Prostate gland (tissue), 2 donors: Measurements from ENCODE around the gene RNF113A. TPM values are rescaled to one million over a fixed set of nuclear protein-coding genes. Genes with fewer than 3 reads are reported as not detected.

Experiments used
- DNase-seq: peaks from one replicate; pipeline ENCODE4 v3.0.0-alpha.2; 2019; ENCODE audit warnings: low spot score
- H3K27ac ChIP-seq, 2 donors: fragments of 200-600 bp; sonication (generic); 2 replicates each; pipeline ENCODE4 v1.5.1; 2017 to 2019
- H3K27me3 ChIP-seq: fragments of 200-600 bp; sonication (generic); replicated peaks from 2 replicates; pipeline ENCODE4 v1.5.1; 2019; ENCODE audit not compliant: insufficient read depth
- H3K36me3 ChIP-seq, 2 donors: fragments of 200-600 bp; sonication (generic); 1 replicate in 1 of 2; 2 replicates in 1 of 2; pipeline versions ENCODE4 v1.5.1 to v1.8.1; 2017 to 2019
- H3K4me1 ChIP-seq: fragments of 200-600 bp; sonication (generic); replicated peaks from 2 replicates; pipeline ENCODE4 v1.5.1; 2019
- H3K4me3 ChIP-seq, 2 donors: fragments of 200-600 bp; sonication (generic); 2 replicates each; pipeline ENCODE4 v1.5.1; 2017 to 2019
- H3K9me3 ChIP-seq: fragments of 200-600 bp; sonication (generic); 2 replicates; pipeline ENCODE4 v1.5.1; 2017
- POLR2A ChIP-seq: fragments of 450-650 bp; IDR thresholded peaks from one replicate; pipeline ENCODE4 v1.6.1; 2016; ENCODE audit warnings: antibody characterized with exemption, mild to moderate bottlenecking
- POLR2AphosphoS5 ChIP-seq: sonication (generic); formaldehyde crosslinking; IDR thresholded peaks from one replicate; pipeline ENCODE4 v1.6.1; 2017; ENCODE audit warnings: antibody characterized with exemption
- WGBS: methylation state at CpG from one replicate; pipeline ENCODE4 v1.1.5; 2018; 5-methylcytosine and 5-hydroxymethylcytosine counted together
- intact Hi-C: fragments of 100-400 bp; cut with DNase I; formaldehyde crosslinking; loops from one replicate; pipeline ENCODE4 v1.14.2; 2022
- total RNA-seq, 2 donors: library from RNA; depleted of rRNA; stranded (reverse); fragments of >200 nt; gene quantifications; one replicate each; pipeline ENCODE4 v1.1.0, GENCODE V29; 2016
- TF ChIP-seq, protein P1 (sequence below), 4 experiments: fragments of 200-600 bp in 2 of 4; fragments of 450-650 bp in 2 of 4; sonication (generic) in 2 of 4; IDR thresholded peaks; 1 replicate in 3 of 4; 2 replicates in 1 of 4; pipeline ENCODE4 v1.5.1; 2016 to 2019; ENCODE audit warnings: antibody characterized with exemption in 4 of 4, mild to moderate bottlenecking in 2 of 4, moderate library complexity in 2 of 4

RNF113A gene
- 10 to 100 TPM; 10.5 to 13.2 TPM for total RNA-seq

DNA sequence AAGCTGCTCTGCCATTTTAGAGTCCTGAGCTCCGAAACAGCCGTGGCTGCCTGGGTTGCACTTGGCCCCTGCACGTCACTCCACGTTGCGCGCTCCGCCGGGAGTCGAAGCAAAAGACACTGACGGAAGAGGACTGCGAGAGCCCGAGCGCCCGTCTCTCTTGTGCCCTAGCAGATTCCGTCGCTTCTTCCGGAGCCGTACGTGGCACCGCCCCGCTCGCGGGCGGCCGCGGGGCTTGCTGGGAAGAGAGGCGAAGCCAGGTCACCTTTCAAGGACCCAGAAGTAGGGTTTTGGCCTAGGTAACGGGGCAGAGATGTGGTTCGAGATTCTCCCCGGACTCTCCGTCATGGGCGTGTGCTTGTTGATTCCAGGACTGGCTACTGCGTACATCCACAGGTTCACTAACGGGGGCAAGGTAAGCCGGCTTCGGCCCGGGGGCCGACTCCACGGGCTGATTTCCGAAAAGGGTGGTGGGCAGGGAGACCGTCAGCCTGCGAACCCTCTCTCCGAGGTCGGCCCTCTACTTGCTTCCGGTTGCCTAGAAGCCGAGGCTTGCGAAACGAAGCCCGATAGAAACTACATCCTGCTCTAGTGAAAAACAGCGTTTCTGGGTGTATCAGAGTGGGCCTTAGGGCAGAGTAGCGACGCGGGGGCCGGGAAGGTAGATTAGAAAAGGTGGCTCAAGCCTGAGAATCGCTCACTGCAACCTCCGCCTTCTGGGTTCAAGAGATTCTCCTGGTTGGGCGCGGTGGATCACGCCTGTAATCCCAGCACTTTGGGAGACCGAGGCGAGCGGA lies at the start of gene RNF113A, which contains the start of gene NDUFA1:
RNF113A (minus strand) TSS at position 135 of the 797 bp plus-strand sequence; CDS start at position 15, 120 bp downstream.
NDUFA1 (plus strand) TSS at position 234 of the 797 bp plus-strand sequence; CDS start at position 314, 80 bp downstream.
- intact Hi-C loops = loop anchor here (5.0 to 10.0 kb wide), 2 partner anchors 79 to 267 kb away; partner anchors contain the start of genes NKRF and RPL39
- DNase-seq = peak; percentile 77
- no peaks in the 10 kb centered on the region for H3K27me3 ChIP-seq
- no peaks in the 10 kb centered on the region for H3K36me3 ChIP-seq
- TF ChIP-seq POLR2A (peak; percentile 53), POLR2AphosphoS5 (peak; percentile 88)
- TF ChIP-seq, protein P1, sequence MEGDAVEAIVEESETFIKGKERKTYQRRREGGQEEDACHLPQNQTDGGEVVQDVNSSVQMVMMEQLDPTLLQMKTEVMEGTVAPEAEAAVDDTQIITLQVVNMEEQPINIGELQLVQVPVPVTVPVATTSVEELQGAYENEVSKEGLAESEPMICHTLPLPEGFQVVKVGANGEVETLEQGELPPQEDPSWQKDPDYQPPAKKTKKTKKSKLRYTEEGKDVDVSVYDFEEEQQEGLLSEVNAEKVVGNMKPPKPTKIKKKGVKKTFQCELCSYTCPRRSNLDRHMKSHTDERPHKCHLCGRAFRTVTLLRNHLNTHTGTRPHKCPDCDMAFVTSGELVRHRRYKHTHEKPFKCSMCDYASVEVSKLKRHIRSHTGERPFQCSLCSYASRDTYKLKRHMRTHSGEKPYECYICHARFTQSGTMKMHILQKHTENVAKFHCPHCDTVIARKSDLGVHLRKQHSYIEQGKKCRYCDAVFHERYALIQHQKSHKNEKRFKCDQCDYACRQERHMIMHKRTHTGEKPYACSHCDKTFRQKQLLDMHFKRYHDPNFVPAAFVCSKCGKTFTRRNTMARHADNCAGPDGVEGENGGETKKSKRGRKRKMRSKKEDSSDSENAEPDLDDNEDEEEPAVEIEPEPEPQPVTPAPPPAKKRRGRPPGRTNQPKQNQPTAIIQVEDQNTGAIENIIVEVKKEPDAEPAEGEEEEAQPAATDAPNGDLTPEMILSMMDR (IDR thresholded peaks at IDR 0.05) = no peak
- H3K4me3 ChIP-seq = peak within 1 kb of the TSS; percentile 50 to 54
- peak within 1 kb of the TSS; percentile 83 to 89 for H3K27ac ChIP-seq
- H3K9me3 ChIP-seq = no peaks in the 10 kb centered on the region
- no peaks in the 10 kb centered on the region for H3K4me1 ChIP-seq
- WGBS = 1% methylated on average over 25 of the region's 62 CpGs

DNA sequence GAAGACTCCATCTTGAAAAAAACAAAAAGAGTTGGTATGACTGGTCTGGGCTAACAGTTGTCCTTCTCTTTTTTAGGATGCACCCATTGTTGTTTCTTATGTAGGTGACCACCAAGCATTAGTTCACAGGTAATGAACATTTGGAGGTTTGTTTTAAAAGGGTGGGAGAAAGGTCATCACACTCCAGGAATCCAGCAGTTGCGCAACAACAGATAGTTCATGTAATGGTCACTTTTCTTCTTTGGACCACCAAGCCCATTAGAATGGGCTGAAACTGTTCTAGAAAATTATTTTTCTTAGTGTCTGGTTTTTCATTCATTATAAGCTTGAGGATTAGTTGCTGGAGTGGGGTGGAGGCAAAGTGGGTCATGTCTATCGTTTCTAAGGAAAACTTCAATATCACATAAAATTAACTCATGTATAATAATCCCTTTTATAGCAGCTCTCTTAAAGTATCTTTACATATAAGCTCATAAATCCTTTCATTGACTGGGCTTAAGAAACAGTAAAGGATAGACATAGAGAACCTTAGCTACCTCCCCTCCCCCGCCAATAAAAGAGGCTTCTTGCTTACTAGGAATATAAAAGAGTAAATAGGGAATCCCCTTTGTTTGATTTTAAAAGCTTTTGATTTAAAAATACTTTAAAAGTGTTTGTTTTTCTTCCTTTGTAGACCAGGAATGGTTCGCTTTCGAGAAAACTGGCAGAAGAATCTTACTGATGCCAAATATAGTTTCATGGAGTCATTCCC lies 48.5 kb upstream of the RNF113A start:
- no peaks in the 10 kb centered on the region for H3K36me3 ChIP-seq
- DNase-seq = no peak
- no peak overlapping the region for H3K4me3 ChIP-seq
- no peak for TF ChIP-seq POLR2A
- TF ChIP-seq, protein P1 (IDR thresholded peaks at IDR 0.05) = no peak
- no peak for TF ChIP-seq POLR2AphosphoS5
- no peak overlapping the region for H3K27ac ChIP-seq
- H3K4me1 ChIP-seq = no peaks in the 10 kb centered on the region
- intact Hi-C loops = no loop called here
- H3K27me3 ChIP-seq = no peaks in the 10 kb centered on the region
- H3K9me3 ChIP-seq = no peaks in the 10 kb centered on the region
- 55% methylated on average over 5 of the region's 5 CpGs for WGBS

DNA sequence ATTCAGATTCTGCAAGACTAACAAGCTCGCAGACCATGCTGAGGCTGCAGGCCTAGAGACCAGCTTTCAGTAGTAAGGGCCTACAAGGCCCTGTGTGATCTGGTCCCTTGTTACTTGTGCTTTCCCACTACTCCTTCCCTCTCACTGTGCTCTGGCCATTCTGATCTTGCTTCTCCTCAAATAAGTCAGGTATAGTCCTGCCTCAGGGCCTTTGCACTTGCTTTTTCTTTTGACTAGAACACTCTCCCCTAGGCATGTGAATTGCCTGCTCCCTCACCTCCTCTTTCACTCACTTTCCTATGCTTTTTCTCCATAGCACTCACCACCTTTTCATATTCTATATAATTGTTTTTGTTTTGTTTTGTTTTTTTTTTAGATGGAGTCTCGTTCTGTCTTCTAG lies 46.3 kb upstream of the RNF113A start:
- H3K36me3 ChIP-seq = no peaks in the 10 kb centered on the region
- no peak for DNase-seq
- TF ChIP-seq POLR2A (no peak), POLR2AphosphoS5 (no peak)
- TF ChIP-seq, protein P1 (IDR thresholded peaks at IDR 0.05) = no peak
- H3K27ac ChIP-seq = no peak overlapping the region
- H3K9me3 ChIP-seq = no peaks in the 10 kb centered on the region
- WGBS = 93% methylated on average over 2 of the region's 2 CpGs
- intact Hi-C loops = no loop called here
- no peak overlapping the region for H3K4me3 ChIP-seq
- H3K27me3 ChIP-seq = no peaks in the 10 kb centered on the region
- H3K4me1 ChIP-seq = no peaks in the 10 kb centered on the region

DNA sequence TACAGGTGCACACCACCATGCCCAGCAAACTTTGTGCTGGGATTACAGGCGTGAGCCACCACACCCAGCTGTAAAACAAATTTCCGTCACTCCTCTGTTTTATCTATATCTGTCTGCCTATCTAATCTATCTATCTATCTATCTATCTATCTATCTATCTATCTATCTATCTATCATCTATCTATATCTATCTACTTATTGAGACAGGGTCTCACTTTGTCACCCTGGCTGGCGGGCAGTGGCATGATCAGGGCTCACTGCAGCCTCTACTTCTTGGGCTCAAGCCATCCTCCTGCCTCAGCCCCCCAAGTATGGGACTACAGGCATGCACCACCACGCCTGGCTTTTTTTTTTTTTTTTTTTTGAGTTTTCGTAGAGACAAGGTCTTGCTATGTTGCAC lies 44.8 kb upstream of the RNF113A start:
- Histone ChIP-seq H3K4me3 (no peak overlapping the region), H3K4me1 (no peaks in the 10 kb centered on the region), H3K27me3 (no peaks in the 10 kb centered on the region), H3K36me3 (no peaks in the 10 kb centered on the region), H3K9me3 (no peaks in the 10 kb centered on the region), H3K27ac (no peak overlapping the region)
- TF ChIP-seq, protein P1 (IDR thresholded peaks at IDR 0.05) = no peak
- TF ChIP-seq POLR2AphosphoS5 = no peak
- no peak for TF ChIP-seq POLR2A
- no peak for DNase-seq
- intact Hi-C loops = no loop called here
- WGBS = 96% methylated on average over 5 of the region's 5 CpGs
